Stromal cell of bone marrow (primary cell): ENCODE measurements around the gene PLIN1.

ENCODE experiments used
- DNase-seq: peaks from one replicate; pipeline ENCODE4 v3.0.0-alpha.2; 2012; ENCODE audit warnings: low read depth

Gene PLIN1

GRCh38 chr15:89654301-89654761, 24.8 kb downstream of the PLIN1 start:
- DNase-seq: peak; percentile 39

GRCh38 chr15:89653578-89653977, 25.6 kb downstream of the PLIN1 start:
- DNase-seq: no peak

GRCh38 chr15:89652666-89653065, 26.5 kb downstream of the PLIN1 start:
- DNase-seq: no peak

- no peak for DNase-seq
Observed at GRCh38 chr15:89652131-89652530, 27.0 kb downstream of the PLIN1 start.

- DNase-seq: no peak
Observed at GRCh38 chr15:89649716-89650115, 29.5 kb downstream of the PLIN1 start.

- DNase-seq: no peak
Observed at GRCh38 chr15:89649013-89649625, 30.0 kb downstream of the PLIN1 start.

GRCh38 chr15:89648106-89649012, 30.8 kb downstream of the PLIN1 start:
- DNase-seq: no peak

GRCh38 chr15:89647191-89647851, 31.8 kb downstream of the PLIN1 start:
- no peak for DNase-seq

GRCh38 chr15:89646416-89647141, 32.6 kb downstream of the PLIN1 start:
- DNase-seq: no peak

- DNase-seq: no peak
Observed at GRCh38 chr15:89645680-89646079, 33.5 kb downstream of the PLIN1 start.

GRCh38 chr15:89642106-89642505, 37.1 kb downstream of the PLIN1 start:
- no peak for DNase-seq

- DNase-seq: no peak
Observed at GRCh38 chr15:89641053-89641452, 38.1 kb downstream of the PLIN1 start.

GRCh38 chr15:89640245-89640644, 38.9 kb downstream of the PLIN1 start:
- DNase-seq: no peak

- DNase-seq: no peak
Observed at GRCh38 chr15:89633585-89633984, 45.6 kb downstream of the PLIN1 start.

GRCh38 chr15:89632563-89633430, 46.4 kb downstream of the PLIN1 start:
- no peak for DNase-seq

GRCh38 chr15:89631902-89632264, 47.3 kb downstream of the PLIN1 start:
- no peak for DNase-seq

GRCh38 chr15:89630974-89631901, 47.9 kb downstream of the PLIN1 start:
- DNase-seq: no peak

GRCh38 chr15:89630260-89630659, 48.9 kb downstream of the PLIN1 start:
- DNase-seq: no peak

GRCh38 chr15:89629829-89630228, 49.3 kb downstream of the PLIN1 start:
- no peak for DNase-seq
